ENCODE data around the gene C12orf57. TPM values are rescaled to one million over a fixed set of nuclear protein-coding genes. Genes with fewer than 3 reads are reported as not detected.

Gene C12orf57
- total and polyA plus RNA-seq, 2 donors from 2014 or later = 175 to 336 TPM

DNA sequence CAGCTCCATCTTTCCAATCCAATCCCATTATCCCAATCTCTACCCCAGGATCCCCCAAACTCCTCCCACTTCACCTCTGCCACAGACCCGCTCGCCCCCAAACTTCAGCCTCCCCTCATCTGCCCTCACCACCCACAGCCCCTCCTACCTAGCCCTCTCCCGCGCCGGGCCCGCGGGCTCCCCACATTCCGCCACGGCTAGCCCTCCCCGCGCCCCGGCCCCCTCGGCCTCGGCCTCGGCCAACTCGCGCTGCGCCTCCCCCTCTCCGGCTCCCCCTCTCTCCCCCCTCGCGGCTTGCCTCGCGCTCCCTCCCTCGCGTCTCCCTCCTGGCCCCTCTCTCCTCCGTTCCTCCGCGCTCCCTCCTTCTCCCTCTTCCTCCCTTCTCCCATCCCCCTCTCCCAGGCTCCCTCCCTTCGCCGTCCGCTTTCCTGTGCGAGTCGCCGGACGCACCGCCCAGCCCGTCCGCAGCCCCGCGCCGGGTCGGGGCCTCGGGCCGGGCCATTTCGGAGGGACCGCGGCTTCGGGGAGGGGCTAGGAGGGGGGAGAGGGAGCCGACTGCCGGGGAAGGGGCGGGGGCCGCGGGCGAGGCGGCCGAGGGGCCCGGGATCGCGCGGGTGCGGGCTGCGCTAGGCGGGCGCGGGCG, 16.3 kb upstream of the C12orf57 start, which contains the start of gene ATN1:
TSS of gene ATN1 (plus strand) at position 581 of the 643 bp plus-strand sequence. CDS start 6,043 bp downstream, outside the sequence.
- Histone ChIP-seq H3K4me3 (ENCODE audit: low read length in 3 of 3) (peak within 1 kb of the TSS; percentile 75 to 78 (median 76)), H3K36me3 (ENCODE audit: control insufficient read depth in 2 of 3, insufficient read depth in 3 of 3, low read length in 3 of 3) (peaks cover 0 to 3% (median 2%) of the 10 kb centered on the region in 3 donors), H3K27me3 (ENCODE audit: control insufficient read depth, insufficient read depth, low read length) (no peaks in the 10 kb centered on the region), H3K9me3 (ENCODE audit: control insufficient read depth in 2 of 3, insufficient read depth in 1 of 3, low read length in 3 of 3) (no peaks in the 10 kb centered on the region), H3K9ac (ENCODE audit: low read length in 3 of 3) (peak within 1 kb of the TSS; percentile 61 to 83 (median 78)), H3K27ac (ENCODE audit: low read depth in 2 of 2, low read length in 2 of 2) (peak within 1 kb of the TSS; percentile 97 to 99), H3K4me1 (ENCODE audit: control insufficient read depth in 2 of 3, insufficient read depth in 2 of 3, low read depth in 1 of 3, low read length in 3 of 3) (peaks cover 0 to 47% (median 34%) of the 10 kb centered on the region in 3 donors)
- no peak for FAIRE-seq
- TF ChIP-seq CTCF (IDR thresholded peaks at IDR 0.05; ENCODE audit: borderline replicate concordance, extremely low read depth, insufficient read depth) = no peak
- intact Hi-C loops (cut with DNase I) = no loop called here
- DNase-seq = peak; percentile 91 to 97 (median 94)

DNA sequence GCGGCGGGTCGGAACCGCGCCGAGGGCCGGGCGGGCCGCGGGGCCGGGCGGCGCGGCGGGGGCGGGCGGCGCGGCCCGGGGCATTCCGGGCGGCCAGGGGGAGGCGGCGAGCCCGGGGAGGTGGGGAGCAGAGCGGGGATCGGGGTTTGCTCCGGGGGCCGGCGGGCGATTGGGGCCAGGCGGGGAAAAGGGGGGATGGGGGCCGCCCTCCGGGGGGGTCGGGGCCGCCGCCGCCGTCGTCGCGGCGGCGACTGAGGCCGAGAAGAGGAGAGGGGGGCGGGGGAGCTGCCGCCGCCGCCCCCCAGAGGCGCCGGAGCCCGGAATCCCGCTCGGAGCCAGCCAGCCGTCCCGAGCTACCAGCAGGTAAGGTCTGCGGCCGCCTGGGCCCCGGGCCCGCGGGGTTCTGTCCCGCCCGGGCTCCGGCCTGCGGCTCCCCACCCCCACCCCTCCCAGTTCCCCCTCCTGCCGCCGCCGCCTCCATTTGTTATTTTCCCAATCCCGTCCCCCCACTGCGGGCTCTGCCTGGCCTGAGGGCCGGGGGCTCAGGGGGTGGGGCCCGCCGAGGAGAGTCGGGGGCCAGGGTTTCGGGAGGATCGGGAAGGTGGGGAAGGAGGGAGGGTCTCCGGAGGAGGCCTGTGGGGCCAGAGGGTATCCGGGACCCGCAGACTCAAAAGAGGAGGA, 15.7 kb upstream of the C12orf57 start:
- no peaks in the 10 kb centered on the region for H3K9me3 ChIP-seq (ENCODE audit: control insufficient read depth in 2 of 3, insufficient read depth in 1 of 3, low read length in 3 of 3)
- intact Hi-C loops (cut with DNase I) = no loop called here
- peaks cover 0 to 51% (median 37%) of the 10 kb centered on the region in 3 donors for H3K4me1 ChIP-seq (ENCODE audit: control insufficient read depth in 2 of 3, insufficient read depth in 2 of 3, low read depth in 1 of 3, low read length in 3 of 3)
- FAIRE-seq (no peak), DNase-seq (peak in 3 of 5 donors; percentile 20 to 80 (median 79))
- peak overlapping the region; percentile 87 to 93 for H3K27ac ChIP-seq (ENCODE audit: low read depth in 2 of 2, low read length in 2 of 2)
- peaks cover 0 to 3% (median 2%) of the 10 kb centered on the region in 3 donors for H3K36me3 ChIP-seq (ENCODE audit: control insufficient read depth in 2 of 3, insufficient read depth in 3 of 3, low read length in 3 of 3)
- no peaks in the 10 kb centered on the region for H3K27me3 ChIP-seq (ENCODE audit: control insufficient read depth, insufficient read depth, low read length)
- TF ChIP-seq CTCF (IDR thresholded peaks at IDR 0.05; ENCODE audit: borderline replicate concordance, extremely low read depth, insufficient read depth) = no peak
- H3K4me3 ChIP-seq (ENCODE audit: low read length in 3 of 3) = peak overlapping the region; percentile 75 to 78 (median 76)
- H3K9ac ChIP-seq (ENCODE audit: low read length in 3 of 3) = peak overlapping the region; percentile 43 to 80 (median 61)

DNA sequence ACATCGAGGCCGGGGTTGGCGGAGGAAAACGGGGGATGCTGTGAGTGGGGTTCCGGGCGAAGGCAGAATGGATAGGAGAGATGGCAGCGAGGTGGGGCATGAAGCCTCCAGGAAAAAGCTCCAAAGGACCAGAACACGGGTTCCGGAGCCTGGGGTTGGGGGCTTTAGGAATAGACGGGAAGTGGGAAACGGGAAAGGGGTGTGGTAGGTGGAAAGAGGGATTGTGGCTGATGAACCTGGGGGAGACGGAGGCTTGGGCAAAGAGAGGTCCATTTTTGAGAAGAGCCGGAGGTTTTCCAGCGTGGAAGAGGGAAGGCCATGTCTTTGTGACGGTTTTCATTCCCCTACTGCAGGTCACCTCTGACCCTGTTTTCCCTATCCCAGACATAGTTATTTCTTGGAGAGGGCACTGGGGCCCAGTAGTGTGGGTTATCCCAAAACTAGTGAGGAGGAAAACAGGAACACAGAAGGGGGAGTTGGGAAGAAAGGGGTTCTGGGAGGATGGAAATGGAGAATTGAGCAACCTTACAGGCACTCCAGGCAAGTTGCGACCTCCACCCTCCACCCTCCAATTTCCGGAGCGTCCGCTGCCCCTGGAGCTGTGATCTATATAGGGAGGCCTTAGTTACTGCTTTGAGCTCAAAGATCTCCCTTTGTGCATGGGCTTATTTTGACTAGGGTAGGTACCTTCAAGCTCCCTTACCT, 15.0 kb upstream of the C12orf57 start:
- intact Hi-C loops (cut with DNase I) = no loop called here
- H3K4me1 ChIP-seq (ENCODE audit: control insufficient read depth in 2 of 3, insufficient read depth in 2 of 3, low read depth in 1 of 3, low read length in 3 of 3) = peaks cover 0 to 51% (median 37%) of the 10 kb centered on the region in 3 donors

More for the DNA sequence above, 15.0 kb upstream of the C12orf57 start:
- H3K4me3 ChIP-seq (ENCODE audit: low read length in 3 of 3) = peak overlapping the region; percentile 75 to 78 (median 76)
- DNase-seq (no peak), FAIRE-seq (no peak)
- H3K27ac ChIP-seq (ENCODE audit: low read depth in 2 of 2, low read length in 2 of 2) = peak overlapping the region; percentile 87 to 93
- H3K9ac ChIP-seq (ENCODE audit: low read length in 3 of 3) = peak overlapping the region; percentile 43 to 80 (median 61)
- no peaks in the 10 kb centered on the region for H3K27me3 ChIP-seq (ENCODE audit: control insufficient read depth, insufficient read depth, low read length)
- H3K36me3 ChIP-seq (ENCODE audit: control insufficient read depth in 2 of 3, insufficient read depth in 3 of 3, low read length in 3 of 3) = peaks cover 2 to 3% (median 2%) of the 10 kb centered on the region in 3 donors
- no peaks in the 10 kb centered on the region for H3K9me3 ChIP-seq (ENCODE audit: control insufficient read depth in 2 of 3, insufficient read depth in 1 of 3, low read length in 3 of 3)
- no peak for TF ChIP-seq CTCF (IDR thresholded peaks at IDR 0.05; ENCODE audit: borderline replicate concordance, extremely low read depth, insufficient read depth)
